KMS-11 (cell line): ENCODE results near the gene CCSAP.
"Not testable (repeated sequence)": the region's sequence is repeated elsewhere in the genome, so short reads cannot be mapped to it uniquely, and the experiment has no call there.

Experiments used
- H2AFZ ChIP-seq: fragments of 200-600 bp; sonication (generic); 2 replicates; pipeline ENCODE4 v1.6.1; 2016; ENCODE audit warnings: antibody characterized with exemption, mixed run types, low read depth
- H3K27ac ChIP-seq: fragments of 200-600 bp; sonication (generic); 2 replicates; pipeline ENCODE4 v1.6.1; 2016; ENCODE audit warnings: mild to moderate bottlenecking, mixed run types
- H3K27me3 ChIP-seq: fragments of 200-600 bp; sonication (generic); 2 replicates; pipeline ENCODE4 v1.6.1; 2017; ENCODE audit warnings: mild to moderate bottlenecking, low read depth, mixed run types, moderate library complexity; ENCODE audit not compliant: insufficient read depth
- H3K36me3 ChIP-seq: fragments of 200-600 bp; sonication (generic); 2 replicates; pipeline ENCODE4 v1.6.1; 2017; ENCODE audit warnings: mild to moderate bottlenecking, mixed run types; ENCODE audit not compliant: insufficient read depth
- H3K4me1 ChIP-seq: fragments of 200-600 bp; sonication (generic); 2 replicates; pipeline ENCODE4 v1.6.1; 2016; ENCODE audit warnings: mild to moderate bottlenecking, low read depth, mixed run types; ENCODE audit not compliant: poor library complexity, severe bottlenecking
- H3K4me2 ChIP-seq: fragments of 200-600 bp; sonication (generic); 2 replicates; pipeline ENCODE4 v1.7.0; 2016; ENCODE audit warnings: mild to moderate bottlenecking, mixed run types
- H3K4me3 ChIP-seq: fragments of 200-600 bp; sonication (generic); IDR thresholded peaks from 2 replicates; pipeline ENCODE4 v1.6.1; 2017; ENCODE audit warnings: low read depth, low read length, mixed read lengths; ENCODE audit not compliant: insufficient read depth
- H3K79me2 ChIP-seq: fragments of 200-600 bp; sonication (generic); 2 replicates; pipeline ENCODE4 v1.6.1; 2016; ENCODE audit warnings: low read depth, mixed run types; ENCODE audit not compliant: insufficient read depth
- H3K9ac ChIP-seq: fragments of 200-600 bp; sonication (generic); 2 replicates; pipeline ENCODE4 v1.6.1; 2016; ENCODE audit warnings: mild to moderate bottlenecking, mixed run types
- H4K20me1 ChIP-seq: fragments of 200-600 bp; sonication (generic); 2 replicates; pipeline ENCODE4 v1.6.1; 2016; ENCODE audit warnings: mild to moderate bottlenecking, mixed run types; ENCODE audit not compliant: insufficient read depth
- TF ChIP-seq, protein P1 (sequence below): fragments of 200-600 bp; sonication (generic); conservative IDR thresholded peaks from 2 replicates; pipeline ENCODE4 v1.6.1; 2017; ENCODE audit warnings: low read depth, mild to moderate bottlenecking, antibody characterized with exemption, low read length, moderate library complexity, mixed read lengths

CCSAP gene

DNA sequence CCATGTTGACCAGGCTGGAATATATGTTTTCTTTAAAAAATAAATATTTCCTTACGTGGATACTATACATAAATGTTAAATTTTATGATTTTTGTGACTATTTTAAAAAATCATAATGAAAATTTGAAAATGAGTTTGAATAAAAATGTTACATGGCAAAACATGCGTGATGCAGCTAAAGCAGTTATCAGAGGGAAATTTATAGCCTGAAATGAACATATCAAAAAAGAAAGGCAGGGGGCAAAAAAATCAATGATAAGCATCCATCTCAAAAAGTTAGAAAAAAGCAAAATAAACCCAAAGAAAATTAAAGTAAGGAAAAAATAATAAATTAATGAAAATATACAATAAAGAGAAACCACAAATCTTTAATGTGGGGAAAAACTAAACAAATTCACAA, 8.6 kb downstream of the CCSAP start:
- TF ChIP-seq, protein P1, sequence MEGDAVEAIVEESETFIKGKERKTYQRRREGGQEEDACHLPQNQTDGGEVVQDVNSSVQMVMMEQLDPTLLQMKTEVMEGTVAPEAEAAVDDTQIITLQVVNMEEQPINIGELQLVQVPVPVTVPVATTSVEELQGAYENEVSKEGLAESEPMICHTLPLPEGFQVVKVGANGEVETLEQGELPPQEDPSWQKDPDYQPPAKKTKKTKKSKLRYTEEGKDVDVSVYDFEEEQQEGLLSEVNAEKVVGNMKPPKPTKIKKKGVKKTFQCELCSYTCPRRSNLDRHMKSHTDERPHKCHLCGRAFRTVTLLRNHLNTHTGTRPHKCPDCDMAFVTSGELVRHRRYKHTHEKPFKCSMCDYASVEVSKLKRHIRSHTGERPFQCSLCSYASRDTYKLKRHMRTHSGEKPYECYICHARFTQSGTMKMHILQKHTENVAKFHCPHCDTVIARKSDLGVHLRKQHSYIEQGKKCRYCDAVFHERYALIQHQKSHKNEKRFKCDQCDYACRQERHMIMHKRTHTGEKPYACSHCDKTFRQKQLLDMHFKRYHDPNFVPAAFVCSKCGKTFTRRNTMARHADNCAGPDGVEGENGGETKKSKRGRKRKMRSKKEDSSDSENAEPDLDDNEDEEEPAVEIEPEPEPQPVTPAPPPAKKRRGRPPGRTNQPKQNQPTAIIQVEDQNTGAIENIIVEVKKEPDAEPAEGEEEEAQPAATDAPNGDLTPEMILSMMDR, result no peak
- no peaks in the 10 kb centered on the region for H3K27me3 ChIP-seq
- peaks cover 8% of the 10 kb centered on the region for H3K4me1 ChIP-seq
- no peak overlapping the region for H3K4me3 ChIP-seq
- no peak overlapping the region for H3K4me2 ChIP-seq
- H2AFZ ChIP-seq, result no peak overlapping the region
- H3K9ac ChIP-seq, result no peak overlapping the region
- no peaks in the 10 kb centered on the region for H3K36me3 ChIP-seq
- H4K20me1 ChIP-seq, result no peaks in the 10 kb centered on the region
- H3K27ac ChIP-seq, result no peak overlapping the region
- H3K79me2 ChIP-seq, result no peaks in the 10 kb centered on the region

DNA sequence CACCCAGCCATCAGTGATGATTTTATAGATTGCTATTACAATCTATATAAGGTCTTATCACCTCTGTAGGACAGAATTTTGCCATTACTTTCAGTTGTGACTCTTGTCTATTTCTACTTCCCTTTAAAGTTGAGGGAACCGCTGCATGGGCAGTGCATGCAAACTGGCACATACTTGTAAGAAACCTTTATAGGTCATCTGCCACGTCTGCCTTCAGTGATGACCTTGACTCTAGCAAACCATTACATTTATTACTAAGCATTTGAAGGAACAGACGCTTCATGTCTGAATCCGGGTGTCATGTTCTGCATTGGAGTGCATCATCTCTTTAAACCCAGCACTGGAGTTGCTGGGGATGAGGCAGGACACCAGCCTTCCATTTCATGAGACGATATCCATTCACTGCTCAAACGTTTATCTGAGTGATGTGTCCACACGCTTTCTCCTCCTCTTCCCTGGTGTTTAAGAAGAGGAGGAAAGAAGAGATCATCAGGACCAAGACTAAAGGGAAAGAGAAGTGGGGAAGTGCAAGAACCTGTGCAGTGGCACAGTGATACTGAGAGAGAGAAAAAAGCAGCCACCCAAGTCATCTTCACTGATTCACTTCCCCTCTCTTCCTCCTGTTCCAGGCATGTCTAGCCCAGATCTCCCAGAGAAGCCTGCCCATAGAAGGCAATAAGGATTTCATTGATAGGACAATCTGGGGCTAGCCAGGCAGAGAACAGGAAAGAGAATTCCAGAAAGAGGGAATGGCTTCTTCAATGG, 14.1 kb downstream of the CCSAP start:
- no peak overlapping the region for H3K4me3 ChIP-seq
- no peak overlapping the region for H3K9ac ChIP-seq
- H3K4me1 ChIP-seq, result peaks cover 18% of the 10 kb centered on the region
- no peaks in the 10 kb centered on the region for H4K20me1 ChIP-seq
- TF ChIP-seq, protein P1, result no peak
- H2AFZ ChIP-seq, result no peak overlapping the region
- no peaks in the 10 kb centered on the region for H3K79me2 ChIP-seq
- no peaks in the 10 kb centered on the region for H3K27me3 ChIP-seq
- no peak overlapping the region for H3K27ac ChIP-seq
- no peak overlapping the region for H3K4me2 ChIP-seq
- no peaks in the 10 kb centered on the region for H3K36me3 ChIP-seq

DNA sequence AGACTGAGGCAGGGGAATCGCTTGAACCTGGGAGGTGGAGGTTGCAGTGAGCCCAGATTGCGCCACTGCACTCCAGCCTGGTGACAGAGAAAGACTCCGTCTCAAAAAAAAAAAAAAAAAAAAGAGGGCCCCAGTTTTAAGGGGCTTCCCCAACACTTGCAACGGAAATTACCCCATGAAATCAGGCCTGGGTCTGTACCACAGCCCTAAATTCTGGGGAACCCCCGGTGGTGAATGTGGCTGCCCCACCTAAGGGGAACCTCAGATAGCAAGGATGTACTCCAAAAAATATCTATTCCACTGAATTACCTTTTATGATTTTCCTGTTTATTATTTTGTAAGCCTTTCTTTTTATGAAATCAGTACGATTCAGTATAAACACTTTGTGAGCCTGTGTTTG, 15.1 kb downstream of the CCSAP start:
- H3K27me3 ChIP-seq, H4K20me1 ChIP-seq, H3K36me3 ChIP-seq, H3K4me2 ChIP-seq, H3K27ac ChIP-seq, H3K9ac ChIP-seq, H3K4me3 ChIP-seq, H2AFZ ChIP-seq, H3K79me2 ChIP-seq: not testable (repeated sequence)
- peaks cover 18% of the 10 kb centered on the region for H3K4me1 ChIP-seq

DNA sequence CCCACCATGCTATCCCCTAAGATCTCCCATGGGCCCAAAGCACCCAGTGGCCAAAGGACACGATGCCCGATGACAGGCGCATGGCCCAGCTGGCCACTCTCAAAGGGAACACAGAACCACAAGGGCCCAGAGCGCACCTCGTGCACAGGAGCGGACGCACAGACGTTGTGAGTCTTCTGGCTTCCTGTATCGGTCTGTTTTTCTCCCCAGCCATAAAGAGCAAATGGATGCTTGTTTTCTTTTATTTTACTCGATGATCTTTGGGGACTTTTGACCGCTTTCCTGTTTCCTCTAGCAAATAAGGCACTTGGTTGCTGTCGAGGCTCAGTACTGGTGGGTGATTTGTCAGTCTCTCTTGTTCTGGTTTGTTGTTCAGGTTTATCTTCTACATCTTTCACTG, 16.2 kb downstream of the CCSAP start:
- H3K4me1 ChIP-seq, result peaks cover 18% of the 10 kb centered on the region
- H3K27ac ChIP-seq, result no peak overlapping the region
- H4K20me1 ChIP-seq, result no peaks in the 10 kb centered on the region
- TF ChIP-seq, protein P1, result no peak
- no peak overlapping the region for H3K4me3 ChIP-seq
- no peaks in the 10 kb centered on the region for H3K79me2 ChIP-seq
- no peak overlapping the region for H2AFZ ChIP-seq
- no peak overlapping the region for H3K4me2 ChIP-seq
- no peak overlapping the region for H3K9ac ChIP-seq
- no peaks in the 10 kb centered on the region for H3K27me3 ChIP-seq
- H3K36me3 ChIP-seq, result no peaks in the 10 kb centered on the region

DNA sequence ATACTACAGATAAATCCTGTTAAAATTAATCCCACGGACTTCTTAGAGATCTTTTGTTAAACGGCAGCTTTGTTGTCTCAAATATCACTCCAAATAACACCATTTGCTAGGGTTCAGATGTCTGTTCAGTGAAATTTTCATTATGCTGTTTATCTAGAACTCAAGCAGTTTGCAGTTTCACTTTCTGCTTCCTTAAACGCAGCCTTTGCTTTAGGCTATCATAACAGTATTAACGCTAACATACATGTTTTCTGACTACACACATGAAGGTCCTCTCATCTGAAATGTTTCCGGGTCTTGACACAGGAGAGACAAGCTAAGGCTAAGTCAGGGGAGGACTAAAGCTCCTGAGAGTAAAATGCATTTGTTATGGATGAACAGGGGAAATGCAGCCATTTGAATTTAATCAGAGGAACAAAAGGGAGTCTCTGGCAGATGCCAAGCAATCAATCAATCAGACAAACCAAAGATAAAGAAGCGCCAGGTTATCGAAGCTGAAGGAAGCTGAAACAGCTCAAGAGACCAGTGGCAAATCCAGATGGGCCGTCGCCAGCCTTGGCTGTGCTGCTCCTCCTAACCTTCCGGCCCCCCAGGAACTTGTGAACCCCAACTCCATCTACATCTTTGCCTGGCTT, 16.9 kb downstream of the CCSAP start:
- H3K4me2 ChIP-seq, result peak overlapping the region; percentile 91
- no peaks in the 10 kb centered on the region for H3K36me3 ChIP-seq
- H3K79me2 ChIP-seq, result no peaks in the 10 kb centered on the region
- TF ChIP-seq, protein P1, result no peak
- H3K4me1 ChIP-seq, result peaks cover 18% of the 10 kb centered on the region
- no peaks in the 10 kb centered on the region for H3K27me3 ChIP-seq
- H3K4me3 ChIP-seq, result no peak overlapping the region
- H3K9ac ChIP-seq, result no peak overlapping the region; the same call in 1 of the 2 replicates
- H4K20me1 ChIP-seq, result no peaks in the 10 kb centered on the region
- H3K27ac ChIP-seq, result peak overlapping the region; percentile 27; the same call in 1 of the 2 replicates
- H2AFZ ChIP-seq, result peak overlapping the region; percentile 14; the same call in 1 of the 2 replicates
